ENCODE results near the gene SASH3. TPM values are rescaled to one million over a fixed set of nuclear protein-coding genes. Genes with fewer than 3 reads are reported as not detected.

SASH3 gene
- polyA plus RNA-seq, 2 of the 4 experiments (the other 2 are of a cell fraction): not detected

GRCh38 chrX:129830494-129830893, 50.7 kb downstream of the SASH3 start:
- no peak for FAIRE-seq
- WGBS (ENCODE audit: missing lambda C conversion rate): 79% methylated on average over 4 of the region's 4 CpGs
- CTCF ChIA-PET: interaction anchor here (0.9 to 1.8 kb wide), 4 partner anchors 95 to 229 kb away, joined by 3 to 4 read pairs (median 3); no protein-coding TSS in a partner anchor

GRCh38 chrX:129831091-129831885, 51.5 kb downstream of the SASH3 start:
- Histone ChIP-seq H3K9me3 (no peaks in the 10 kb centered on the region), H3K27ac (no peak overlapping the region), H3K4me1 (no peaks in the 10 kb centered on the region; the same call in 2 of the 3 replicates), H3K4me3 (no peak overlapping the region), H3K4me2 (no peak overlapping the region)
- FAIRE-seq: no peak
- TF ChIP-seq CEBPB (IDR thresholded peaks at IDR 0.05): no peak
- TF ChIP-seq CHD4 (IDR thresholded peaks at IDR 0.05; ENCODE audit: borderline replicate concordance): no peak
- no peak for TF ChIP-seq TP53 (CRISPR knock-in tag; IDR thresholded peaks at IDR 0.05)
- no peak for TF ChIP-seq USF2 (IDR thresholded peaks at IDR 0.05)
- TF ChIP-seq ESRRA (IDR thresholded peaks at IDR 0.05; ENCODE audit: borderline replicate concordance, low read length): no peak
- TF ChIP-seq EP300 (IDR thresholded peaks at IDR 0.05): no peak
- TF ChIP-seq ZSCAN20 (CRISPR knock-in tag; IDR thresholded peaks at IDR 0.05): no peak
- TF ChIP-seq TFCP2L1 (CRISPR knock-in tag; IDR thresholded peaks at IDR 0.05): no peak
- TF ChIP-seq CTCF (IDR thresholded peaks at IDR 0.05): no peak
- TF ChIP-seq SREBF2 (IDR thresholded peaks at IDR 0.05): no peak
- TF ChIP-seq MYC (IDR thresholded peaks at IDR 0.05; ENCODE audit: borderline replicate concordance, low read length): no peak
- no peak for TF ChIP-seq ZNF302 (CRISPR knock-in tag; IDR thresholded peaks at IDR 0.05)
- TF ChIP-seq NFE2L2 (conservative IDR thresholded peaks at IDR 0.05; ENCODE audit: low read length): no peak
- POLR2A ChIA-PET: no interaction called here
- CTCF ChIA-PET: interaction anchor here (1.0 to 1.2 kb wide), 2 partner anchors 94 to 230 kb away, joined by 3 read pairs; no protein-coding TSS in a partner anchor
- DNase-seq (ENCODE audit: low read depth in 1 of 2, low spot score in 1 of 2): no peak
- WGBS (ENCODE audit: missing lambda C conversion rate): 91% methylated on average over 8 of the region's 8 CpGs
- ATAC-seq: no peak

More at GRCh38 chrX:129830494-129830893, 50.7 kb downstream of the SASH3 start:
- H3K4me2 ChIP-seq: no peak overlapping the region
- DNase-seq (ENCODE audit: low read depth in 1 of 2, low spot score in 1 of 2) (no peak), ATAC-seq (no peak)
- no peak overlapping the region for H3K27ac ChIP-seq
- POLR2A ChIA-PET: no interaction called here
- no peak for TF ChIP-seq NR3C1 (IDR thresholded peaks at IDR 0.05)
- no peak for TF ChIP-seq ZSCAN20 (CRISPR knock-in tag; IDR thresholded peaks at IDR 0.05)
- no peak for TF ChIP-seq CHD4 (IDR thresholded peaks at IDR 0.05; ENCODE audit: borderline replicate concordance)
- TF ChIP-seq TP53 (CRISPR knock-in tag; IDR thresholded peaks at IDR 0.05): no peak
- TF ChIP-seq KDM5A (IDR thresholded peaks at IDR 0.05): no peak
- no peak for TF ChIP-seq GATA3 (IDR thresholded peaks at IDR 0.05; ENCODE audit: borderline replicate concordance)
- no peak for TF ChIP-seq FOXS1 (CRISPR knock-in tag; IDR thresholded peaks at IDR 0.05)
- TF ChIP-seq CEBPB (IDR thresholded peaks at IDR 0.05): no peak
- no peak for TF ChIP-seq KDM1A (IDR thresholded peaks at IDR 0.05; ENCODE audit: low read depth)
- no peak for TF ChIP-seq ZC3H11A (IDR thresholded peaks at IDR 0.05)
- TF ChIP-seq E2F6 (IDR thresholded peaks at IDR 0.05; ENCODE audit: borderline replicate concordance, low read depth): no peak
- TF ChIP-seq MAZ (IDR thresholded peaks at IDR 0.05; ENCODE audit: borderline replicate concordance, low read depth, low read length): no peak
- no peak for TF ChIP-seq FOSB (CRISPR knock-in tag; IDR thresholded peaks at IDR 0.05)
- no peak for TF ChIP-seq POLR2AphosphoS2 (conservative IDR thresholded peaks at IDR 0.05; ENCODE audit: low read length)
- TF ChIP-seq RAD21 (conservative IDR thresholded peaks at IDR 0.05 in 1 of 2, IDR thresholded peaks at IDR 0.05 in 1 of 2): no peak
- TF ChIP-seq EP300 (IDR thresholded peaks at IDR 0.05): no peak
- TF ChIP-seq HOXA7 (CRISPR knock-in tag; IDR thresholded peaks at IDR 0.05): no peak
- no peak for TF ChIP-seq ATOH8 (CRISPR knock-in tag; IDR thresholded peaks at IDR 0.05; ENCODE audit: low read depth)
- H3K4me3 ChIP-seq: no peak overlapping the region
- no peaks in the 10 kb centered on the region; the same call in 2 of the 3 replicates for H3K4me1 ChIP-seq
- H3K9me3 ChIP-seq: no peaks in the 10 kb centered on the region
